Limb (tissue), 2 donors: ENCODE data around the gene STAC3.
"Not testable (repeated sequence)": the region's sequence is repeated elsewhere in the genome, so short reads cannot be mapped to it uniquely, and the experiment has no call there.

Experiments
- DNase-seq, 2 donors: peaks; one replicate each; pipeline ENCODE4 v3.0.0-alpha.2; 2016; ENCODE audit errors: extremely low spot score in 2 of 2

Gene STAC3

GRCh38 chr12:57250956-57251355 lies at the start of gene STAC3:
Gene STAC3, minus strand, starts transcription at chr12:57251187. Its CDS starts 1,551 bp downstream, at chr12:57249636.
- DNase-seq, result no peak

- no peak for DNase-seq
Observed at GRCh38 chr12:57299514-57300016, 48.6 kb upstream of the STAC3 start.

- no peak for DNase-seq
Observed at GRCh38 chr12:57296291-57296690, 45.3 kb upstream of the STAC3 start.

GRCh38 chr12:57282073-57282472 lies 31.1 kb upstream of the STAC3 start:
- not testable (repeated sequence) for DNase-seq

GRCh38 chr12:57280211-57281062 lies 29.4 kb upstream of the STAC3 start:
- DNase-seq, result no peak

- no peak for DNase-seq
Observed at GRCh38 chr12:57278465-57279381, 27.7 kb upstream of the STAC3 start.

GRCh38 chr12:57276935-57277563 lies 26.1 kb upstream of the STAC3 start:
- no peak for DNase-seq

GRCh38 chr12:57276233-57276632 lies 25.2 kb upstream of the STAC3 start:
- DNase-seq, result not testable (repeated sequence)

GRCh38 chr12:57273516-57273915 lies 22.5 kb upstream of the STAC3 start:
- DNase-seq, result no peak

- peak in 1 of 2 donors; percentile 32 for DNase-seq
Observed at GRCh38 chr12:57272337-57273151, 21.6 kb upstream of the STAC3 start.

GRCh38 chr12:57270966-57271470 lies 20.0 kb upstream of the STAC3 start:
- DNase-seq, result no peak

GRCh38 chr12:57268264-57268663 lies 17.3 kb upstream of the STAC3 start:
- no peak for DNase-seq

- no peak for DNase-seq
Observed at GRCh38 chr12:57266681-57267080, 15.7 kb upstream of the STAC3 start.

GRCh38 chr12:57263096-57263495 lies 12.1 kb upstream of the STAC3 start:
- no peak for DNase-seq

- DNase-seq, result no peak
Observed at GRCh38 chr12:57262126-57262822, 11.3 kb upstream of the STAC3 start.

GRCh38 chr12:57261428-57261865 lies 10.5 kb upstream of the STAC3 start:
- DNase-seq, result no peak

- no peak for DNase-seq
Observed at GRCh38 chr12:57260366-57260765, 9.4 kb upstream of the STAC3 start.

GRCh38 chr12:57258977-57259970 lies 8.3 kb upstream of the STAC3 start:
- DNase-seq, result no peak

- no peak for DNase-seq
Observed at GRCh38 chr12:57255916-57256315, 4.9 kb upstream of the STAC3 start.
